ENCODE data around the gene DDN. TPM values are rescaled to one million over a fixed set of nuclear protein-coding genes. Genes with fewer than 3 reads are reported as not detected.

DDN gene
- under 0.01 and 0.18 TPM in 2 replicates for total RNA-seq

DNA sequence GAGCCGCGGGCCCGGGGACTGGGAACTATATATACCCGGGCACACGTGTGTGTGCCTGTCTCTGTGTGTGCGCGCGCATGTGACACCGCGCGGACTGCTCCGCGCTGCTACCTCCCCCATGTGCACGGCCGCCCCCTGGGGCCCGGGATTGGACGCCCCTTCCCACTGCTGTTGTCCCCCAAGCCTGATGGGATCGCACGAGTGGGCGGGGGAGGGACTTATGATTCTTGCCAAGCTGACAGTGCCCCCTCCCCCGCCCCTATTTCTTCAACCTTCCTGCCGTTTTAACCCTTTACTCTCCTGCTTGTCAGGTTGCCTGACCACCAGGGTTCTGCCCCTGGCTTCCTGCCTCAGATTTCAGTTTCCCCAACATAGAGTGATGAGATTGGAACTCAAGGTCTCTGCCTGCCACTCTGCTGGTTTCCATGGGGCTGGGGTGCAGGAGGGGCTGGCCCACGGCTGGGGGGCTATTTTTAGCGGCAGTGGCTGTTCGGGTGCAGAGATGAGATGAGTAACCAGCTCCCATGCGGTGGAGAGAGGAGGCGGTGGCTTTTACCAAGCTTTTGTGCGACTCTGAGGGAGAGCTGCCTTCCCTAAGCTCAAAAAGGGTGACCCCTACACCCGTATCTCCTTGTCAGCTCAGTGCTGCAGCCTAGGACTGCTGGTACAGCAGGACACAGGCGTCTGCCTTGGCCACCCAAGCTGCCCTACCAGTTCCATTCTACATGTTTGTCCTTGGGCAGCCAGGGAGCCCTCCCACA, at the start of gene DDN:
Gene DDN (minus strand): TSS at position 5 of the 761 bp plus-strand sequence. CDS start 88 bp downstream, outside the sequence.

GRCh38 chr12:49018261-49019119, 19.3 kb upstream of the DDN start, which contains the start of gene PRKAG1:
TSS of gene PRKAG1 (minus strand) at chr12:49018776. CDS start at chr12:49018740, 36 bp downstream.

GRCh38 chr12:48978291-48978740, 20.9 kb downstream of the DDN start, which contains the start of gene WNT1:
TSS of gene WNT1 (plus strand) at chr12:48978322. CDS start at chr12:48978651, 329 bp downstream.

GRCh38 chr12:48957141-48958048, 41.8 kb downstream of the DDN start, which contains the start of gene ARF3:
TSS of gene ARF3 (minus strand) at chr12:48957487. CDS start at chr12:48941095, 16,392 bp downstream.

Other genes starting within 250 kb of the DDN start
- 56.7 and 65.7 TPM in 2 replicates for gene ADCY6, start 210.3 kb downstream of the DDN start, total RNA-seq
- 9.2 and 22.7 TPM in 2 replicates for gene CACNB3, start 180.9 kb downstream of the DDN start, total RNA-seq
- 75.4 and 101 TPM in 2 replicates for gene DDX23, start 147.2 kb downstream of the DDN start, total RNA-seq
- gene RND1, start 133.5 kb downstream of the DDN start, total RNA-seq, result 0.09 and 0.59 TPM in 2 replicates
- 32.1 and 40.5 TPM in 2 replicates for gene FKBP11, start 73.9 kb downstream of the DDN start, total RNA-seq
- 31.2 and 52.1 TPM in 2 replicates for gene ARF3, start 41.9 kb downstream of the DDN start, total RNA-seq
- gene WNT10B, start 27.6 kb downstream of the DDN start, total RNA-seq, result 0.28 TPM in 1 of 2 replicates, not detected in the other
- not detected in 2 replicates for gene WNT1, start 21.1 kb downstream of the DDN start, total RNA-seq
- 59.7 and 62.7 TPM in 2 replicates for gene PRKAG1, start 19.4 kb upstream of the DDN start, total RNA-seq
- gene KMT2D, start 61.4 kb upstream of the DDN start, total RNA-seq, result 38.0 and 105 TPM in 2 replicates
- 0.30 and 0.55 TPM in 2 replicates for gene RHEBL1, start 70.6 kb upstream of the DDN start, total RNA-seq
- gene DHH, start 95.4 kb upstream of the DDN start, total RNA-seq, result 0.05 TPM in 1 of 2 replicates, not detected in the other
- 37.6 and 56.4 TPM in 2 replicates for gene LMBR1L, start 111.5 kb upstream of the DDN start, total RNA-seq
- gene TUBA1B, start 132.0 kb upstream of the DDN start, total RNA-seq, result 515 and 1,601 TPM in 2 replicates
- 341 and 811 TPM in 2 replicates for gene TUBA1A, start 189.7 kb upstream of the DDN start, total RNA-seq

All from smooth muscle cell of the umbilical artery (primary cell).